Activated CD8-positive, alpha-beta T cell treated with anti-CD3 and anti-CD28 coated beads for 36 hours (primary cell): ENCODE data around the gene SP140L. TPM values are rescaled to one million over a fixed set of nuclear protein-coding genes. Genes with fewer than 3 reads are reported as not detected.

Experiments
- ATAC-seq: fragments of 200-7000 bp; cut with Tn5 transposase; one replicate; pipeline ENCODE4 v1.10.0; 2021; ENCODE audit warnings: mild to moderate bottlenecking, moderate library complexity
- CTCF ChIA-PET: fragments of 350-600 bp; sonication (Branson Sonifier 250); formaldehyde crosslinking; loops from one replicate; lab custom pipeline; 2021; ENCODE audit warnings: antibody characterized with exemption; lab: Charles Lee
- POLR2A ChIA-PET: fragments of 350-600 bp; sonication (Branson Sonifier 250); formaldehyde crosslinking; loops from one replicate; lab custom pipeline; 2021; ENCODE audit warnings: antibody characterized with exemption; lab: Charles Lee
- DNase-seq: peaks from one replicate; pipeline ENCODE4 v3.0.0-alpha.2; 2020
- H3K27ac Mint-ChIP-seq: one replicate; pipeline ENCODE4 v1.8.0; 2021; ENCODE audit warnings: mild to moderate bottlenecking, mixed read lengths
- H3K27me3 Mint-ChIP-seq: one replicate; pipeline ENCODE4 v1.8.0; 2021; ENCODE audit warnings: mixed read lengths
- H3K36me3 Mint-ChIP-seq: one replicate; pipeline ENCODE4 v1.8.0; 2021; ENCODE audit warnings: low read depth, mixed read lengths
- H3K4me1 Mint-ChIP-seq: one replicate; pipeline ENCODE4 v1.8.0; 2021; ENCODE audit warnings: low read depth, mixed read lengths
- H3K4me3 Mint-ChIP-seq: one replicate; pipeline ENCODE4 v1.8.0; 2021; ENCODE audit warnings: mild to moderate bottlenecking, moderate library complexity, mixed read lengths
- H3K9me3 Mint-ChIP-seq: one replicate; pipeline ENCODE4 v1.8.0; 2021; ENCODE audit warnings: mixed read lengths
- intact Hi-C: fragments of 100-400 bp; cut with micrococcal nuclease; formaldehyde crosslinking; loops from one replicate; pipeline ENCODE4 v1.10.0; 2022
- total RNA-seq, 2 experiments: library from RNA; stranded (reverse); gene quantifications; one replicate each; pipeline ENCODE4 v1.2.3, GENCODE V29; 2021
- TF ChIP-seq, protein P1 (sequence below): fragments of 200-600 bp; IDR thresholded peaks from one replicate; pipeline ENCODE4 v1.8.0; 2022; ENCODE audit warnings: antibody characterized with exemption, mild to moderate bottlenecking

The SP140L gene
- total RNA-seq, 2 experiments from 2014 or later, result 43.7 to 43.8 TPM

DNA sequence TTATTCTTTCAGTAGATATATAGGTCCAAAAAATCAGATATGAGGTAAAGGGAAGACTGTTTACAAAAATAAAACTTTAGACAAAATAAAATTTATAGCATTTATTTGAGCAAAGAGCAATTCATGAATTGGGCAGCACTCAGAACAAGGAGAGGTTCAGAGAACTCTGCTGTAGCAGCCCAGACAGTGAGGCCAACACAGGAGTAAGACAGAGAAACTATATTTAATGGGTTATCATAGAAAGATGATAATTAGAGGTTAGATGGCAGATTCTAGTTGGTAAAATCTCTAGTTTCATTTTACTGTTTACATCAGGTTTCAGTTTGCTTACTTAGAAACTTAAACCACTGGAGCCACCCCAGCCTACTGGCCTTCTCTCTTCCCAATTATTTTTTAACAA lies 30.1 kb upstream of the SP140L start:
- H3K27me3 Mint-ChIP-seq, result no peaks in the 10 kb centered on the region
- ChIA-PET POLR2A (interaction anchor here (1.0 kb wide), 1 partner anchor 11 kb away, joined by 3 read pairs; no protein-coding TSS in a partner anchor), CTCF (no interaction called here)
- no peak overlapping the region for H3K27ac Mint-ChIP-seq
- peaks cover 2% of the 10 kb centered on the region for H3K4me1 Mint-ChIP-seq
- ATAC-seq (no peak), DNase-seq (no peak)
- TF ChIP-seq, protein P1, sequence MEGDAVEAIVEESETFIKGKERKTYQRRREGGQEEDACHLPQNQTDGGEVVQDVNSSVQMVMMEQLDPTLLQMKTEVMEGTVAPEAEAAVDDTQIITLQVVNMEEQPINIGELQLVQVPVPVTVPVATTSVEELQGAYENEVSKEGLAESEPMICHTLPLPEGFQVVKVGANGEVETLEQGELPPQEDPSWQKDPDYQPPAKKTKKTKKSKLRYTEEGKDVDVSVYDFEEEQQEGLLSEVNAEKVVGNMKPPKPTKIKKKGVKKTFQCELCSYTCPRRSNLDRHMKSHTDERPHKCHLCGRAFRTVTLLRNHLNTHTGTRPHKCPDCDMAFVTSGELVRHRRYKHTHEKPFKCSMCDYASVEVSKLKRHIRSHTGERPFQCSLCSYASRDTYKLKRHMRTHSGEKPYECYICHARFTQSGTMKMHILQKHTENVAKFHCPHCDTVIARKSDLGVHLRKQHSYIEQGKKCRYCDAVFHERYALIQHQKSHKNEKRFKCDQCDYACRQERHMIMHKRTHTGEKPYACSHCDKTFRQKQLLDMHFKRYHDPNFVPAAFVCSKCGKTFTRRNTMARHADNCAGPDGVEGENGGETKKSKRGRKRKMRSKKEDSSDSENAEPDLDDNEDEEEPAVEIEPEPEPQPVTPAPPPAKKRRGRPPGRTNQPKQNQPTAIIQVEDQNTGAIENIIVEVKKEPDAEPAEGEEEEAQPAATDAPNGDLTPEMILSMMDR, result no peak
- no peak overlapping the region for H3K4me3 Mint-ChIP-seq
- H3K9me3 Mint-ChIP-seq, result peaks cover 6% of the 10 kb centered on the region
- intact Hi-C loops, result no loop called here
- H3K36me3 Mint-ChIP-seq, result peaks cover 82% of the 10 kb centered on the region

DNA sequence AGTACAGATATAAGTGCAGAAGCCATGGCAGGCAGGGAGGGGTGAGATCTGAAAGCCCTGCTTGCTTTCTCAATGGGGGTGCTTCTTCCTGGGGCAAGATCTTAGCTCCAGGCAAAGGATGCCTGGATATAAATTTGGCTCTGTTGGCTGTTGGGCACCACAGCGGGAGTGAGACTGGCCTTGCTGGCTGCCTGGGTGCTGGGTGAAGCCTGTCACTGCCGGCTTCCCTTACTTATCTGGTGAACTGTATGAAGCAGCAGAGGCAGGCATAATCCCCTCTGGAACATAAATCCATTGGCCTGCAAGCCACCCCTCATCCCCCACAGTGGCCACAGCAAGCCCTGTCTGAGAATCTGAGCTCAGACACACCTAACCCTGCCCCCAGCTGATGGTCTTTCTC lies 27.4 kb upstream of the SP140L start:
- no peak for ATAC-seq
- H3K4me1 Mint-ChIP-seq, result peaks cover 2% of the 10 kb centered on the region
- no peak overlapping the region for H3K4me3 Mint-ChIP-seq
- H3K9me3 Mint-ChIP-seq, result peaks cover 25% of the 10 kb centered on the region
- H3K27me3 Mint-ChIP-seq, result no peaks in the 10 kb centered on the region
- intact Hi-C loops, result no loop called here
- no peak for DNase-seq
- H3K36me3 Mint-ChIP-seq, result peaks cover 72% of the 10 kb centered on the region
- POLR2A ChIA-PET, result no interaction called here
- H3K27ac Mint-ChIP-seq, result no peak overlapping the region
- TF ChIP-seq, protein P1, result no peak
- CTCF ChIA-PET, result interaction anchor here (0.6 to 1.4 kb wide), 2 partner anchors 10 to 194 kb away, joined by 3 to 4 read pairs; no protein-coding TSS in a partner anchor

DNA sequence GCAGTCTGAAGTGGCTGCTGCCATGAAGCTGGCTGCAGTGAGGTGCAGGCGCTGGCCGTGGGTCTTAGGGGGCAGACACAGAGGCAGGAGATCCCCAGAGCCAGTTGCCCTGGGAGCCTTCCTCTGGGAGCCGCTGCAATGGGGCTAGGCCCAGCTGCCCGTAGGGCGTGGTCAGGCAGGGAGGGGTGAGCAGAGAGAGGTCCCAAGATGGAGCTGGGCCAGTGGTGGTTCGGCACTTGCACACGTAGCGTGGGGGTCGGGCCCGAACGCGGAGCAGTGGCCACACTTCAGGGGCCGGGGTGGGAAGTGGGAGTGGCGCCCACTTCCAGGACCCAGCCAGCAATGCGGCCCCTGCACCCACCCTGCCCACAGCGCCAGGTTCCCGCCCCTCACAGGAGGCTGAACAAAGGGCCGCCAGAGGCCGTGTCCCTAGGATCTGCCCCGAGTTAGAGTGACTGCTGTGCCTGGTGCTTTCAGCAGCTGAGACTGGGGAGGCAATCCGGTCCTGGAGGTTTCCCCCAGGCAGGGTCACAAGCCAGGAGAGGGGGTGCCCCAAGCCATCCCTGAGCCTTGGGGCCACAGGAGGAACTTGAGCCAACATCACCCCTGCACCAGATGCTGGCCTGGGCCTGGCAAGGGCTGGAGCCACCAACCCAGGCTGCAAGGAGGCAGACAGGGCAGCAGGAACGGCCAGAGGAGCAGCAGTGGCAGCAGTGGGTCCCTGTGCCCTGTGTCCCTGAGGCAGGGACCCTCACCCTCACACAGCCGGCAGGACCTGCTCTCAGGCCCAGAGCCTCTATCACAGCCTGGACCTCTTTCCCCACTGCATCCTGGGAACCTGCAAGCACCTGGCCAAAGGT lies 21.3 kb upstream of the SP140L start:
- no peak for ATAC-seq
- H3K36me3 Mint-ChIP-seq, result peaks cover 35% of the 10 kb centered on the region
- no peaks in the 10 kb centered on the region for H3K27me3 Mint-ChIP-seq
- ChIA-PET POLR2A (interaction anchor here (1.2 kb wide), 1 partner anchor 13 kb away, joined by 3 read pairs; no protein-coding TSS in a partner anchor), CTCF (no interaction called here)
- intact Hi-C loops, result no loop called here
- H3K27ac Mint-ChIP-seq, result no peak overlapping the region
- DNase-seq, result no peak
- TF ChIP-seq, protein P1, result no peak
- H3K9me3 Mint-ChIP-seq, result peaks cover 22% of the 10 kb centered on the region
- no peaks in the 10 kb centered on the region for H3K4me1 Mint-ChIP-seq
- no peak overlapping the region for H3K4me3 Mint-ChIP-seq

DNA sequence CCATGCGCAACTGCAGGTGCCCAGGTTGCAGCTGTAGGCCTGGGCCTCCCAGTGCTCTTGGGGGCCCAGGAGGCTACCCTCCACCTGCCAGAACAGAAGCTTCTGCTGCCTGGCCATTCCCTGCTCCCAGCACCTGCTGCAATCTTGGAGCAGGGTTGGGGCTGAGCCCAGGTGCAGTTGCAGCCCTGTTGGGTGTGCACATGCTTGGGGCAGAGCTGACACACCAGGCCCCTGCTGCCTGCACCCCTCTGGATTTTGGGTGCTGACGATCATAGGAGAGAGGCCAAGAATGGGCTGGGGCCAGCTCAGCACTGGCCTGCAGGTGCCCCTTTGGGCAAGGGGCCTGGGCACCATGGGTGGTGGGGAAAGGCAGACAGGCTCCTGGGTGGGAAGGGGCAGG lies 20.5 kb upstream of the SP140L start:
- DNase-seq (no peak), ATAC-seq (no peak)
- intact Hi-C loops, result no loop called here
- TF ChIP-seq, protein P1, result no peak
- Mint-ChIP-seq H3K27ac (no peak overlapping the region), H3K27me3 (no peaks in the 10 kb centered on the region), H3K9me3 (peaks cover 22% of the 10 kb centered on the region), H3K4me3 (no peak overlapping the region), H3K36me3 (peaks cover 30% of the 10 kb centered on the region), H3K4me1 (no peaks in the 10 kb centered on the region)
- POLR2A ChIA-PET, result interaction anchor here (1.2 kb wide), 1 partner anchor 12 kb away, joined by 3 read pairs; no protein-coding TSS in a partner anchor
- CTCF ChIA-PET, result no interaction called here

DNA sequence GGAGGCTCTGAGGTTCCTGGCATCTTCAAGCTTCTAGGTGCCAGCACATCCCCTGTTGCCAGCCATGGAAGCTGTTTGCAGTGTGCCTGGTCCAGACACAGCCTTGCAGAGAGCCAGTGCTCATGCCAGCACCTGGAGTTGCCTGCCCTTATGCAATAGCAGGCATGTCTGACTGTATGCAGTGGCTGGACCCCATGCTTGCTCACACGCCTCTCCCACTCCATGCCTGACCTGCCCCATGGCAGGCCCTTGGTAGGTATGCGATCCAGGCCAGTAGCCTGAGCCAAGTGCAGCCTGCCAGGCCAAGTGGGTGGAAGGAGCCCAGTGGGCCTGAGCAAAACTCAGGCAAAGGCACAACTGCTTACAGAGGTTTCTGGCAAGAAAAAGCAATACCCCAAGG lies 19.5 kb upstream of the SP140L start:
- Mint-ChIP-seq H3K4me3 (no peak overlapping the region), H3K36me3 (peaks cover 30% of the 10 kb centered on the region), H3K27ac (no peak overlapping the region), H3K9me3 (peaks cover 17% of the 10 kb centered on the region), H3K27me3 (no peaks in the 10 kb centered on the region), H3K4me1 (no peaks in the 10 kb centered on the region)
- intact Hi-C loops, result no loop called here
- no peak for DNase-seq
- ChIA-PET POLR2A (interaction anchor here (1.2 kb wide), 1 partner anchor 10 kb away, joined by 3 read pairs; no protein-coding TSS in a partner anchor), CTCF (no interaction called here)
- ATAC-seq, result no peak
- TF ChIP-seq, protein P1, result no peak
